OCI-LY7 (cell line): ENCODE results near the gene TMEM109.

Source experiments
- CTCF ChIP-seq: fragments of 200-600 bp; sonication (generic); conservative IDR thresholded peaks from 2 replicates; pipeline ENCODE4 v1.5.1; 2014; ENCODE audit warnings: mild to moderate bottlenecking, antibody characterized with exemption, low read length, moderate library complexity, mixed read lengths
- EZH2phosphoT487 ChIP-seq: fragments of 200-600 bp; sonication (generic); IDR thresholded peaks from 2 replicates; pipeline ENCODE4 v1.6.1; 2018; ENCODE audit warnings: low read depth, borderline replicate concordance, mild to moderate bottlenecking, mixed run types, antibody characterized with exemption, low read length, moderate library complexity, mixed read lengths

GRCh38 chr11:60895687-60896086, 18.3 kb upstream of the TMEM109 start:
- no peak for TF ChIP-seq EZH2phosphoT487
- TF ChIP-seq CTCF: no peak
